Esophagus muscularis mucosa (tissue), 4 donors: ENCODE measurements around the gene KLHL29. TPM values are rescaled to one million over a fixed set of nuclear protein-coding genes. Genes with fewer than 3 reads are reported as not detected.

ENCODE experiments used
- DNase-seq: peaks from one replicate; pipeline ENCODE4 v3.0.0-alpha.2; 2017; ENCODE audit errors: extremely low spot score
- H3K27ac ChIP-seq, 4 donors: fragments of 200-600 bp; sonication (generic); replicated peaks in 1 of 4; 1 replicate in 3 of 4; 2 replicates in 1 of 4; pipeline ENCODE4 v1.5.1; 2016 to 2019; ENCODE audit warnings: mild to moderate bottlenecking in 1 of 4
- H3K27me3 ChIP-seq, 4 donors: fragments of 200-600 bp; sonication (generic); one replicate each; pipeline versions ENCODE4 v1.5.1 to v1.6.0; 2016 to 2019
- H3K36me3 ChIP-seq, 4 donors: fragments of 200-600 bp; sonication (generic); one replicate each; pipeline ENCODE4 v1.5.1; 2016 to 2019
- H3K4me1 ChIP-seq, 4 donors: fragments of 200-600 bp; sonication (generic); one replicate each; pipeline ENCODE4 v1.5.1; 2016 to 2019
- H3K4me3 ChIP-seq, 4 donors: fragments of 200-600 bp; sonication (generic); 1 replicate in 2 of 4; 2 replicates in 2 of 4; pipeline ENCODE4 v1.5.1; 2016 to 2019; ENCODE audit warnings: mild to moderate bottlenecking in 4 of 4, moderate library complexity in 1 of 4
- H3K9me3 ChIP-seq, 4 donors: fragments of 200-600 bp; sonication (generic); 1 replicate in 3 of 4; 2 replicates in 1 of 4; pipeline ENCODE4 v1.5.1; 2016 to 2019
- CTCF ChIP-seq, 3 experiments: fragments of 200-600 bp in 2 of 3; fragments of 450-650 bp in 1 of 3; sonication (generic) in 2 of 3; IDR thresholded peaks; one replicate each; pipeline ENCODE4 v1.5.1; 2017 to 2019; ENCODE audit warnings: antibody characterized with exemption in 3 of 3, mild to moderate bottlenecking in 2 of 3, moderate library complexity in 1 of 3
- EP300 ChIP-seq: sonication (generic); formaldehyde crosslinking; IDR thresholded peaks from one replicate; pipeline ENCODE4 v1.6.1; 2017; ENCODE audit warnings: antibody characterized with exemption
- POLR2A ChIP-seq: fragments of 450-650 bp; IDR thresholded peaks from one replicate; pipeline ENCODE4 v1.6.1; 2017; ENCODE audit warnings: antibody characterized with exemption, moderate library complexity, mild to moderate bottlenecking, low read depth
- POLR2AphosphoS5 ChIP-seq, 2 donors: sonication (generic); formaldehyde crosslinking; IDR thresholded peaks; one replicate each; pipeline ENCODE4 v1.6.1; 2017; ENCODE audit warnings: antibody characterized with exemption in 2 of 2
- WGBS: methylation state at CpG from one replicate; pipeline ENCODE4 v1.1.5; 2018; 5-methylcytosine and 5-hydroxymethylcytosine counted together
- intact Hi-C: fragments of 100-400 bp; cut with DNase I; formaldehyde crosslinking; loops from one replicate; pipeline ENCODE4 v1.15.1; 2023
- total RNA-seq, 4 donors: library from RNA; depleted of rRNA; stranded (reverse); fragments of >200 nt; gene quantifications; one replicate each; pipeline versions ENCODE4 v1.1.0 to v1.2.1, GENCODE V29; 2016

Gene KLHL29
- total RNA-seq, 4 donors from 2014 or later = 22.0 to 26.1 (median 23.4) TPM

GRCh38 chr2:23366720-23367119 is 18.3 kb upstream of the KLHL29 start:
- Histone ChIP-seq H3K4me1 (no peaks in the 10 kb centered on the region), H3K27ac (no peak overlapping the region), H3K4me3 (no peak overlapping the region), H3K9me3 (no peaks in the 10 kb centered on the region), H3K36me3 (no peaks in the 10 kb centered on the region), H3K27me3 (no peaks in the 10 kb centered on the region)
- intact Hi-C loops = no loop called here
- WGBS = 66% methylated on average over 9 of the region's 9 CpGs
- no peak for TF ChIP-seq EP300
- TF ChIP-seq CTCF (IDR thresholded peaks at IDR 0.05) = peak in 1 of 3 experiments; percentile 18
- TF ChIP-seq POLR2A = no peak
- TF ChIP-seq POLR2AphosphoS5 (IDR thresholded peaks at IDR 0.05) = no peak
- DNase-seq = no peak

GRCh38 chr2:23367760-23368159 is 17.2 kb upstream of the KLHL29 start:
- DNase-seq = no peak
- intact Hi-C loops = no loop called here
- Histone ChIP-seq H3K27me3 (no peaks in the 10 kb centered on the region), H3K36me3 (no peaks in the 10 kb centered on the region), H3K27ac (no peak overlapping the region), H3K4me1 (no peaks in the 10 kb centered on the region), H3K9me3 (no peaks in the 10 kb centered on the region), H3K4me3 (no peak overlapping the region)
- no peak for TF ChIP-seq CTCF (IDR thresholded peaks at IDR 0.05)
- TF ChIP-seq EP300 = no peak
- no peak for TF ChIP-seq POLR2AphosphoS5 (IDR thresholded peaks at IDR 0.05)
- no peak for TF ChIP-seq POLR2A
- 69% methylated on average over 3 of the region's 3 CpGs for WGBS

- intact Hi-C loops = no loop called here
- Histone ChIP-seq H3K36me3 (no peaks in the 10 kb centered on the region), H3K9me3 (peaks cover 0 to 6% (median 0%) of the 10 kb centered on the region in 4 donors), H3K27me3 (no peaks in the 10 kb centered on the region), H3K4me1 (no peaks in the 10 kb centered on the region), H3K27ac (no peak overlapping the region), H3K4me3 (no peak overlapping the region)
- DNase-seq = no peak
- 86% methylated on average over 8 of the region's 8 CpGs for WGBS
- no peak for TF ChIP-seq POLR2AphosphoS5 (IDR thresholded peaks at IDR 0.05)
- no peak for TF ChIP-seq CTCF (IDR thresholded peaks at IDR 0.05)
- TF ChIP-seq EP300 = no peak
- no peak for TF ChIP-seq POLR2A
Observed at GRCh38 chr2:23373666-23374065, 11.3 kb upstream of the KLHL29 start.

- intact Hi-C loops = loop anchor here (5.0 kb wide), 1 partner anchor 387 kb away; no protein-coding TSS in a partner anchor
- Histone ChIP-seq H3K9me3 (peaks cover 0 to 6% (median 0%) of the 10 kb centered on the region in 4 donors), H3K36me3 (no peaks in the 10 kb centered on the region), H3K27me3 (no peaks in the 10 kb centered on the region), H3K4me3 (no peak overlapping the region), H3K4me1 (peaks cover 0 to under 1% (median 0%) of the 10 kb centered on the region in 4 donors), H3K27ac (no peak overlapping the region)
- no peak for DNase-seq
- TF ChIP-seq CTCF (IDR thresholded peaks at IDR 0.05) (no peak), EP300 (no peak), POLR2A (no peak), POLR2AphosphoS5 (IDR thresholded peaks at IDR 0.05) (no peak)
- 89% methylated on average over 3 of the region's 3 CpGs for WGBS
Observed at GRCh38 chr2:23375448-23375847, 9.5 kb upstream of the KLHL29 start.

- intact Hi-C loops = loop anchor here (5.0 kb wide), 1 partner anchor 386 kb away; no protein-coding TSS in a partner anchor
- TF ChIP-seq EP300 (no peak), POLR2A (no peak), CTCF (IDR thresholded peaks at IDR 0.05) (no peak), POLR2AphosphoS5 (IDR thresholded peaks at IDR 0.05) (no peak)
- WGBS = 91% methylated on average over 5 of the region's 5 CpGs
Observed at GRCh38 chr2:23376075-23376474, 8.9 kb upstream of the KLHL29 start.

More at GRCh38 chr2:23376075-23376474, 8.9 kb upstream of the KLHL29 start:
- H3K9me3 ChIP-seq = peaks cover 0 to 6% (median 0%) of the 10 kb centered on the region in 4 donors
- no peaks in the 10 kb centered on the region for H3K27me3 ChIP-seq
- H3K4me3 ChIP-seq = no peak overlapping the region
- H3K4me1 ChIP-seq = peaks cover 0 to 7% (median 2%) of the 10 kb centered on the region in 4 donors
- DNase-seq = no peak
- no peak overlapping the region for H3K27ac ChIP-seq
- H3K36me3 ChIP-seq = no peaks in the 10 kb centered on the region
